Measurements from ENCODE around the gene LNPK. TPM values are rescaled to one million over a fixed set of nuclear protein-coding genes. Genes with fewer than 3 reads are reported as not detected.
"Not testable (repeated sequence)": the region's sequence is repeated elsewhere in the genome, so short reads cannot be mapped to it uniquely, and the experiment has no call there.

LNPK gene
- total RNA-seq, 1 donor from 2014 or later = 51.9 TPM

GRCh38 chr2:176003958-176004357, 1.9 kb upstream of the LNPK start:
- Mint-ChIP-seq H3K4me3 (ENCODE audit: low read depth) (no peak overlapping the region), H3K9me3 (no peaks in the 10 kb centered on the region), H3K27me3 (ENCODE audit: low read depth) (peaks cover 16% of the 10 kb centered on the region), H3K4me1 (ENCODE audit: low read depth) (peaks cover 22% of the 10 kb centered on the region), H3K27ac (no peak overlapping the region), H3K36me3 (ENCODE audit: low read depth) (peaks cover 5% of the 10 kb centered on the region)
- no peak for DNase-seq (ENCODE audit: low spot score)
- intact Hi-C loops (cut with micrococcal nuclease) = loop anchor here (5.0 kb wide), 2 partner anchors 62 to 262 kb away; no protein-coding TSS in a partner anchor

DNA sequence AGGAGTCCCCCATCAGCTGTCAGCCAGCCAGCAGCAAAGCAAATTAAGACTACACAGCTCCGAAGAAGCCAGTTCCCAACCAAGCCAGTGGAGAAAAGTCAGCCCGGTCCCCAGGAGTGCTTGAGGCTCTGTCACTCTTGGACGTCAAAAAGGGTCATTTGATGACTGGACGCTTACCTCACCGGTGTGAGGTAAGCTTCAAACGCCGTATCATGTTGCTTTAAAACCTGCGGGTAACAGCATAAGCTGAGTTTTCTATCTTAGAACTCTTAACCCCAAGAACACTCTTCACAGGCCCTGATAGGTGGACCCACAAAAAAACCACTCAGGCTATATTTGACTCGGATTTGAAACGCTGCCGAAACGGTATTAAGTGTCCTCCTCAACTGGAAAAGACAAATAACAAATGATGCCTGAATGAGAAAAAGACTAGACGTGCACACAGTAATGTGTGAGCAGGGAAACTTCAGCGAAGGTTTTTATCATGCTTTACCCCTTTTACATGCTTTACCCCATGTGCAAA, 682 bp upstream of the LNPK start:
- intact Hi-C loops (cut with micrococcal nuclease) = loop anchor here (5.0 kb wide), 2 partner anchors 60 to 260 kb away; no protein-coding TSS in a partner anchor
- peak overlapping the region; percentile 91 for H3K4me3 Mint-ChIP-seq (ENCODE audit: low read depth)
- H3K4me1 Mint-ChIP-seq (ENCODE audit: low read depth) = peaks cover 22% of the 10 kb centered on the region
- peak overlapping the region; percentile 89 for H3K27ac Mint-ChIP-seq
- no peaks in the 10 kb centered on the region for H3K9me3 Mint-ChIP-seq
- DNase-seq (ENCODE audit: low spot score) = no peak
- H3K27me3 Mint-ChIP-seq (ENCODE audit: low read depth) = peaks cover 8% of the 10 kb centered on the region
- peaks cover 5% of the 10 kb centered on the region for H3K36me3 Mint-ChIP-seq (ENCODE audit: low read depth)

- peak overlapping the region; percentile 85 for H3K27ac Mint-ChIP-seq
- H3K4me3 Mint-ChIP-seq (ENCODE audit: low read depth) = peak overlapping the region; percentile 91
- peak; percentile 22 for DNase-seq (ENCODE audit: low spot score)
- H3K4me1 Mint-ChIP-seq (ENCODE audit: low read depth) = peaks cover 22% of the 10 kb centered on the region
- peaks cover 4% of the 10 kb centered on the region for H3K27me3 Mint-ChIP-seq (ENCODE audit: low read depth)
- peaks cover 5% of the 10 kb centered on the region for H3K36me3 Mint-ChIP-seq (ENCODE audit: low read depth)
- H3K9me3 Mint-ChIP-seq = no peaks in the 10 kb centered on the region
- intact Hi-C loops (cut with micrococcal nuclease) = loop anchor here (5.0 kb wide), 2 partner anchors 59 to 259 kb away; no protein-coding TSS in a partner anchor
Measured at GRCh38 chr2:176001281-176001915, 669 bp downstream of the LNPK start.

GRCh38 chr2:175999283-175999819, 2.7 kb downstream of the LNPK start:
- peaks cover 5% of the 10 kb centered on the region for H3K36me3 Mint-ChIP-seq (ENCODE audit: low read depth)
- H3K9me3 Mint-ChIP-seq = no peaks in the 10 kb centered on the region
- intact Hi-C loops (cut with micrococcal nuclease) = no loop called here
- no peaks in the 10 kb centered on the region for H3K27me3 Mint-ChIP-seq (ENCODE audit: low read depth)
- DNase-seq (ENCODE audit: low spot score) = no peak
- H3K4me3 Mint-ChIP-seq (ENCODE audit: low read depth) = no peak overlapping the region
- peaks cover 22% of the 10 kb centered on the region for H3K4me1 Mint-ChIP-seq (ENCODE audit: low read depth)
- no peak overlapping the region for H3K27ac Mint-ChIP-seq

- H3K36me3 Mint-ChIP-seq (ENCODE audit: low read depth) = peaks cover 36% of the 10 kb centered on the region
Measured at GRCh38 chr2:175990099-175990498, 12.0 kb downstream of the LNPK start.

DNA sequence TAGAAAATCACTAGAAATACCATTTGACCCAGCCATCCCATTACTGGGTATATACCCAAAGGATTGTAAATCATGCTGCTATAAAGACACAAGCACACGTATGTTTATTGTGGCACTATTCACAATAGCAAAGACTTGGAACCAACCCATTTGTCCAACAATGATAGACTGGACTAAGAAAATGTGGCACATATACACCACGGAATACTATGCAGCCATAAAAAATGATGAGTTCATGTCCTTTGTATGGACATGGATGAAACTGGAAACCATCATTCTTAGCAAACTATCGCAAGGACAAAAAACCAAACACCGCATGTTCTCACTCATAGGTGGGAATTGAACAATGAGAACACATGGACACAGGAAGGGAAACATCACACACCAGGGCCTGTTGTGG, 14.9 kb downstream of the LNPK start:
- not testable (repeated sequence) for H3K27me3 Mint-ChIP-seq (ENCODE audit: low read depth); H3K4me1 Mint-ChIP-seq (ENCODE audit: low read depth); H3K27ac Mint-ChIP-seq

More at GRCh38 chr2:175990099-175990498, 12.0 kb downstream of the LNPK start:
- H3K4me1 Mint-ChIP-seq (ENCODE audit: low read depth) = no peaks in the 10 kb centered on the region
- no peaks in the 10 kb centered on the region for H3K9me3 Mint-ChIP-seq
- H3K27me3 Mint-ChIP-seq (ENCODE audit: low read depth) = no peaks in the 10 kb centered on the region
- no peak overlapping the region for H3K4me3 Mint-ChIP-seq (ENCODE audit: low read depth)
- intact Hi-C loops (cut with micrococcal nuclease) = no loop called here
- H3K27ac Mint-ChIP-seq = no peak overlapping the region
- no peak for DNase-seq (ENCODE audit: low spot score)

DNA sequence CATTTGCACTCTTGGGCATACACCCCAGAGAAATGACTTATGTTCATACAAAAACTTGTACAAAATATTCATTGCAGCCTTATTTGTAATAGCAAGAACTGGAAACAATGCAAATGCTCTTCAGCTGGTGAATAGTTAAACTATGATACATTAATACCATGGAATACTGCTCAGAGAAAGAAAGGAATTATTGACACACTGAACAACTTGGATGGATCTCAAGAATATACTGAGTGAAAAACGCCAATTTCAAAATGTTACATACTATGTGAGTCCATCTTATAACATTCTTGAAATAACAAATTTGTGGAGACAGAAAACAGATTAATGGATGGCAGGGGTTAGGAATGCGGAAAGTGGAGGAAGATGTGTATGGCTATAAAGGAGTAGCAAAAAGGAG, 17.2 kb downstream of the LNPK start:
- no peak overlapping the region for H3K4me3 Mint-ChIP-seq (ENCODE audit: low read depth)
- H3K27me3 Mint-ChIP-seq (ENCODE audit: low read depth) = no peaks in the 10 kb centered on the region
- intact Hi-C loops (cut with micrococcal nuclease) = no loop called here
- no peak overlapping the region for H3K27ac Mint-ChIP-seq
- no peak for DNase-seq (ENCODE audit: low spot score)
- peaks cover 56% of the 10 kb centered on the region for H3K36me3 Mint-ChIP-seq (ENCODE audit: low read depth)
- H3K9me3 Mint-ChIP-seq = no peaks in the 10 kb centered on the region
- no peaks in the 10 kb centered on the region for H3K4me1 Mint-ChIP-seq (ENCODE audit: low read depth)

More for the DNA sequence above, 14.9 kb downstream of the LNPK start:
- H3K4me3 Mint-ChIP-seq (ENCODE audit: low read depth); DNase-seq (ENCODE audit: low spot score); H3K9me3 Mint-ChIP-seq; intact Hi-C loops (cut with micrococcal nuclease): not testable (repeated sequence)
- H3K36me3 Mint-ChIP-seq (ENCODE audit: low read depth) = peaks cover 55% of the 10 kb centered on the region

- intact Hi-C loops (cut with micrococcal nuclease) = no loop called here
- Mint-ChIP-seq H3K4me1 (ENCODE audit: low read depth) (no peaks in the 10 kb centered on the region), H3K4me3 (ENCODE audit: low read depth) (no peak overlapping the region), H3K9me3 (no peaks in the 10 kb centered on the region), H3K27ac (no peak overlapping the region), H3K36me3 (ENCODE audit: low read depth) (peaks cover 54% of the 10 kb centered on the region), H3K27me3 (ENCODE audit: low read depth) (no peaks in the 10 kb centered on the region)
- DNase-seq (ENCODE audit: low spot score) = no peak
Measured at GRCh38 chr2:175981551-175981950, 20.5 kb downstream of the LNPK start.

DNA sequence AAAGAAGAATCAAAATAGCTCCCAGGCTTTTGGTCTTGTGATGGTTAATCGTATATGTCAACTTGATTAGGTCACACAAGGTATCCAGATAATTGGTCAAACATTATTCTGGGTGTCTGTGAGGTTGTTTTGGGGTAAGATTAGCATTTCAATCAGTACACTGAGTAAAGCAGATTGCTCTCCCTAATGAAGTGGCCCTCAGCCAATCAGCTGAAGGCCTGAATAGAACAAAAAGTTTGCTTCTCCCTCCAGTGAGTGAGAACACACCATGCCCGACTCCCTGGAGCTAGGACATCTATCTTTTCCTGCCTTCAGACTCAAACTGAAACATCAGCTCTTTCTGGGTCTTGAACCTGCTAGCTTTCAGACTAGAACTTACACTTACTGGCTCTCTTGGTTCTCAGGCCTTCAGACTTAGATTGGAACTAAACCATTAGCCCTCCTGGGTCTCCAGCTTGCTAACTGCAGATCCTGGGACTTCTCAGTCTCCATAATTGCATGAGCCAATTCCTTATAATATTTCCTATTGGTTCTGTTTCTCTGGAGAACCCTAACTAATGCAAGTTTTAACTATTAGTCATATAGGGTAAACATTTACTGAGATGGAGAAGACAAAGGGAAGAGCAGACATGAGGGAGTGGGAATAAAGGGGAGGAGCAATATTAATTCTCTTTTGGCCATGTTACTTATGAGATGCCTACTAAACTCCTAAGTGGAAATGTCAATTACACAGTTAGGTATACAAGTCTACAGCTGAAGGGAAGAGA, 25.5 kb downstream of the LNPK start:
- intact Hi-C loops (cut with micrococcal nuclease) = no loop called here
- Mint-ChIP-seq H3K36me3 (ENCODE audit: low read depth) (peaks cover 55% of the 10 kb centered on the region), H3K9me3 (no peaks in the 10 kb centered on the region), H3K27me3 (ENCODE audit: low read depth) (no peaks in the 10 kb centered on the region), H3K4me1 (ENCODE audit: low read depth) (no peaks in the 10 kb centered on the region), H3K4me3 (ENCODE audit: low read depth) (no peak overlapping the region), H3K27ac (no peak overlapping the region)
- no peak for DNase-seq (ENCODE audit: low spot score)

GRCh38 chr2:175973373-175973772, 28.7 kb downstream of the LNPK start:
- no peak for DNase-seq (ENCODE audit: low spot score)
- H3K36me3 Mint-ChIP-seq (ENCODE audit: low read depth) = peaks cover 53% of the 10 kb centered on the region
- H3K9me3 Mint-ChIP-seq = no peaks in the 10 kb centered on the region
- H3K27ac Mint-ChIP-seq = no peak overlapping the region
- peaks cover 4% of the 10 kb centered on the region for H3K4me1 Mint-ChIP-seq (ENCODE audit: low read depth)
- H3K27me3 Mint-ChIP-seq (ENCODE audit: low read depth) = no peaks in the 10 kb centered on the region
- no peak overlapping the region for H3K4me3 Mint-ChIP-seq (ENCODE audit: low read depth)
- intact Hi-C loops (cut with micrococcal nuclease) = no loop called here

- Mint-ChIP-seq H3K9me3 (peaks cover 3% of the 10 kb centered on the region), H3K27me3 (ENCODE audit: low read depth) (no peaks in the 10 kb centered on the region), H3K27ac (no peak overlapping the region), H3K36me3 (ENCODE audit: low read depth) (peaks cover 29% of the 10 kb centered on the region), H3K4me1 (ENCODE audit: low read depth) (peaks cover 4% of the 10 kb centered on the region), H3K4me3 (ENCODE audit: low read depth) (no peak overlapping the region)
- intact Hi-C loops (cut with micrococcal nuclease) = no loop called here
- DNase-seq (ENCODE audit: low spot score) = no peak
Measured at GRCh38 chr2:175966839-175967238, 35.2 kb downstream of the LNPK start.

- Mint-ChIP-seq H3K9me3 (peaks cover 6% of the 10 kb centered on the region), H3K4me1 (ENCODE audit: low read depth) (peaks cover 4% of the 10 kb centered on the region), H3K27me3 (ENCODE audit: low read depth) (no peaks in the 10 kb centered on the region), H3K27ac (no peak overlapping the region), H3K36me3 (ENCODE audit: low read depth) (peaks cover 39% of the 10 kb centered on the region), H3K4me3 (ENCODE audit: low read depth) (no peak overlapping the region)
- no peak for DNase-seq (ENCODE audit: low spot score)
- intact Hi-C loops (cut with micrococcal nuclease) = no loop called here
Measured at GRCh38 chr2:175965773-175966172, 36.3 kb downstream of the LNPK start.

DNA sequence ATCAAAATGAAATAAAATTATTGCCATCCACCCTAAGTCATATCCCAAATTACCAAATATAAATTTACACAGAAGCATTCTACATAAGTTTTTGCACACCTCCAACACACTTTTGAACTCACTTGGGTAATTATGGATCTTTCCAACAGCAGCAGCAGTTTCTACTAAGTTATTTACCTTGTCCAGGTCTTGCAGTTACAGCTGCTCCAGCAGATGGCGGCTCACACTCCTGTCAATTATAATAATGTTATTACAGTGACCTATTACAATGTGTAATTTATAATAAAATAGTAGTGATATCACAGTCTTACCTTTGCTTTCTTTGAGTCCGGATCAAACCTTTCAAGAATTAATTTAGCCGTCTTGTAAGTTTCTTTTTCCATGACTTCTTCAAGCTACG, 37.9 kb downstream of the LNPK start:
- H3K4me3 Mint-ChIP-seq (ENCODE audit: low read depth) = no peak overlapping the region

More for the DNA sequence above, 37.9 kb downstream of the LNPK start:
- Mint-ChIP-seq H3K4me1 (ENCODE audit: low read depth) (no peaks in the 10 kb centered on the region), H3K27me3 (ENCODE audit: low read depth) (no peaks in the 10 kb centered on the region), H3K36me3 (ENCODE audit: low read depth) (peaks cover 46% of the 10 kb centered on the region), H3K9me3 (peaks cover 6% of the 10 kb centered on the region), H3K27ac (no peak overlapping the region)
- DNase-seq (ENCODE audit: low spot score) = no peak
- intact Hi-C loops (cut with micrococcal nuclease) = no loop called here
